Thyroid gland (tissue), 4 donors: ENCODE measurements around the gene COL5A2.

Source experiments
- CTCF ChIP-seq, 6 experiments: fragments of 200-600 bp in 3 of 6; fragments of 450-650 bp in 3 of 6; sonication (generic) in 3 of 6; IDR thresholded peaks; one replicate each; pipeline ENCODE4 v1.5.1; 2016 to 2019; ENCODE audit warnings: antibody characterized with exemption in 6 of 6, mild to moderate bottlenecking in 2 of 6, inconsistent platforms in 1 of 6, moderate library complexity in 1 of 6
- POLR2A ChIP-seq, 2 donors: fragments of 450-650 bp; IDR thresholded peaks; one replicate each; pipeline ENCODE4 v1.6.1; 2017; ENCODE audit warnings: antibody characterized with exemption in 2 of 2, mild to moderate bottlenecking in 2 of 2, moderate library complexity in 1 of 2

DNA sequence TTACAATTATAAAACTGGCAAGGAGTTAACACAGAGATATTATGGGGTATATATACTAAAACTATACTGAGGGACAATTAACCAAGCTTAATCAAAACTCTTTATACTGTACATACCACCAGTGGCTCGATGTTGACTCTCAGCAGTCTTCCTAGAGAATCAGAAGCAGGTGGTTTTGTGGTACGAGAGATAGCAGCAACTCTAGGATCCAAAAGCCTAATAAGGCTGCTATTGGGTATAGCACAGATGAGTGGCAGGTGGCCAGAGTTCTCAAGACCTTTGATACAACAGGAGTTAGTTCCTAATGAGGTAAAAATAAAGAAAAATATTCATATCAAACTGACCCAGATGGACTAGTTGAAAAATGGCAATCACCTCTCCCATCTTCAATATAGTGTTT, 45.5 kb upstream of the COL5A2 start:
- no peak for TF ChIP-seq CTCF (IDR thresholded peaks at IDR 0.05)
- TF ChIP-seq POLR2A (IDR thresholded peaks at IDR 0.05) = no peak
